GM19240 (cell line): ENCODE measurements around the gene DCTN5.
"Not testable (repeated sequence)": the region's sequence is repeated elsewhere in the genome, so short reads cannot be mapped to it uniquely, and the experiment has no call there.

Experiments
- DNase-seq: peaks from one replicate; pipeline ENCODE4 v3.0.0; 2011; ENCODE audit warnings: low spot score; ENCODE audit not compliant: insufficient read length

The DCTN5 gene

DNA sequence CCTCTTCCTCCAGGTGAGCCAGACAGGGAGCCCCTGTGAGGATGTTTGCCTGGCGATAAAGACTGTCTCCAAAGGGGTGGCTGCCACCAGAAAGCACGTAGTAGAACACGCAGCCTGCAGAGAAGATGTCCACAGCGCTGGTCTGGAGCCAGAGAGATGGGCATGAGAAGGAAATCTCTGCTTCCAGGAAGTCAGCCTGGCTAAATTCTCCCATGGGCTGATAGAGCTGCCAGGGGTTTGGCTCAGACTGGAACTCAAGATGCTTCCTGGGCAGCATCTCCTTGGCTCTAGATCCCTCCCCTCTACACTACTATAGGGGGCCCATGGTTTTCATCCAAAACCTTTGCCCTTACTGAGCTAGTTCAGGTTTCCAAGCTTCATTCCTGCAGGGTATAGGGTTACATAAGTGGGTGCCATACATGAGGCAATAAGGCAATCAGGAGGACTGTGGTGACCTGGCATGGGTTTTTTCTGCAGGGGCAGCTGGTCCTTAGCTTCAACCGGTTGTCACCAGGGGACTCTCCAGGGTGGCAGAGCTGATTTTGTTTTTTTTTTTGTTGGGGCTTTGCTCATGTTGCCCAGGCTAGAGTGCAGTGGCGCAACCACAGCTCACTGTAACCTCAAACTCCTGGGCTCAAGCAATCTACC is 51.0 kb downstream of the DCTN5 start:
- no peak for DNase-seq

DNA sequence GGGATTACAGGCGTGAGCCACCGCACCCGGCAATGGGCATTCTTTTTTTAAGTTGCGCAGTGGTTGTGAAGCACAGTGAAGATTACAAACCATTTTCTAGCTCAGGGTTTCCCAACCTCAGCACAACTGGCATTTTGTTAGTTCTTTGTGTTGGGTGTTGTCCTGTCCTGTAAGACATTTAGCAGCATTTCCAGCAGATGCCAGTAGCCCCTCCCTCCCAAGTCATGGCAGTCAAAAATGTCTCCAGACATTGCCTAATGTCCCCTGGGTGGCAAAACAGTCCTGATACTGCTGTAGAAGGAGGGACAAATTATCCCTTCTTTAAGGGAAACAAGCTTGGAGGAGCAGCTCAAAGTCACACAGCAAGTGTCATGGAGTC is 53.0 kb downstream of the DCTN5 start:
- no peak for DNase-seq

DNA sequence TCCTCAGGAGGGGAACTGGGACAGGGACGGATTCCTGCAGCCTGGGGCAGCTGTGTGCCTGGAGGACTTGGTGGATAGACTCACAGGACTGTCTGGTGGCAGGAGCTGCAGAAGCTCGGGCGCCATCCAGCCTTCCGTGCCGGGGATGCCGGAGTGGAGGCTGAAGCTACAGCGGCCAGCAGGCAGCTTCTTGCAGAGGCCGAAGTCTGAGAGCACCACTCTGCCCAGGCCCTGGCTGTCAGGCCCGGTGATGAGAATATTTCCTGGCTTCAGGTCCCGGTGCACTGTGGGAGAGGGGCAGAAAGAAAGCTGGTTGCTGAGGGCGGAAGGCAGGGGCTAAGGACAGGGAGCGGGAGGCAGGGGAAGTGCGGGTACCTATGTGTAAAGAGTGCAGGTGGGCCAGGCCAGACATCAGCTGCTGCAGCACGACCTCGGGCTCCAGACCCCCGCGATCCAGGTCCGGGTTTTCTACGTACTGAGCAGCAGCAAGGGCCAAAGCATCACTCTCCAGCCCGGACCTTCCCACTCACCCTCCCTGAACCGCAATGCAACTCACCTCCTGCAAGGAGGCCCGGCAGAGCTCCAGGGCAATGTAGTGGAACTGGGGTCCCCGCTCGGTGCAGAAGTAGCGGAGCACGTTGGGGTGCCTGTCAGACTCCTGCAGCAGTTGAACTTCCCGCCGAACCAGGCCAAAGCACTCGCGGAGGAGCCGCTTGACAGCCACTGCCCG is 53.5 kb downstream of the DCTN5 start:
- no peak for DNase-seq

DNA sequence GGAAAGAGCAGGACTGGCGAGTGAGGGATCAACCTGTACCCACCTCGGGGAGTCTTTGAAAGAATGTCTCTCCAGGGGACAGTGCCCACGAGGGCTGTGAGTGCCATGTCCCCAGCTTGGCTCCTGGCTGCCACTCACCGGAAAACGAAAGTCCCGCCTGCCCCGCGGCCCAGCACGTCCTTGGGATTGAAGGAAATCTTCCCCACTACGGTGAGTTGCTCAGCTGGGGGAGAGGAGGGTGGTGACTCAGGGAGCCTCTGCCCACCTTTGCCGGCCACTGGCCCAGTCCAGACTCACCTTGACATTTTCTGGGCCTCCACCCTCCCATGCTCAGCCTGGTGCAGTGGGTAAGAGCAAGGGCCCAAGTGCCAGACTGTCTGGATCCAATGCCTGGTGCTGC is 54.5 kb downstream of the DCTN5 start:
- no peak for DNase-seq

DNA sequence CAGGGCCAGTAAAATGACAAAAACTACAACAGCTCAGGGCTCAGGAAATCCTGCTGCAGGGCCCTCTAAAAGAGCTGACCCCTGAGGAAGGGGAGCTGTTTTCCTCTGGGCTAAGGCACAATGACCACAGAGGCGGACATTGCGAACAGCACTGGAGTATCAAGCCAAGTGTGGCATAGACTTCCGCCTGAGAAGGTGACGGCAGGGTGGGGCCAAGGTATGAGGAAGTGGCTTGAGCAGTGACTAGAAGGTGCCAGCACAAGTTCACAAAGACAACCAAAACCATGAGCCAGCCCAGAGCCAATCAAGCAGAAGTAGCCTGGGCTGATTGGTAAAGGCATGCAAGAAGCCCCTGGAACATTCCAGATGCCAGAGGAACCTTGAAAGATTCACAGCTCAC is 57.8 kb downstream of the DCTN5 start:
- DNase-seq, result no peak

DNA sequence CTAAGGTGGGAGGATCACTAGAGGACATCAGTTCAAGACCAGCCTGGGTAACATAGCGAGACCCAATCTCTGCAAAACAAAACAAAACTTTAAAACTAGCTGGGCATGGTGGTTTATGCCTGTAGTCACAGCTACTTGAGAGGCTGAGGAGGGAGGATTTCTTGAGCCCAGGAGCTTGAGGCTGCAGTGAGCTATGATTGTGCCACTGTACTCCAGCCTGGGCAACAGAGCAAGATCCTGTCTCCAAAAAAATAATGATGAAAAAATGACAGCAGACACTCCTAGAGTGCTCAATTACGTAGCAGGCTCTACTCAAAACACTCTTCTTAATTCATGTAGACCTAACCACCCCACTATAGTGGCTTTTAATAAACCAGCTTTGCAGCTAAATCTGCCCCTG is 58.8 kb downstream of the DCTN5 start:
- no peak for DNase-seq

DNA sequence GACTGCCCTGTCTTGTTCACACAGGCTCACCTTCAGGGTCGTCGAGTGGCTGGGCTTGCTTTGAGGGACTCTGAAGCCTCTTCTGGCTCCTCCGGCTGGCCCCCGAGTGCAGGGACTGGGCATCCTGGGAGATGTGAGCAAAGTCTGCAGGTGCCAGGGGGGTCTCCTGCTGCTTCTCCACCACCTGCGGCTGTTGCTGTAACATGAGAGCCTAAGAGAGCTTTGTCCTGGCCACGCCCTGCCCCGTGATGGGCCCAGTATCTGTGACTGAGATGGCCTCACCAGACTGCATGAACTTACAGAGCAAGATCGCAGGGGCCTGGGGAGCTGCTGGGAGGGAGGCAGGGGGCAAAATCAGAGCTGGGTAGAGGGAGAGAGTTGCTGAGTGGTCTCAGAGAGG is 59.2 kb downstream of the DCTN5 start:
- no peak for DNase-seq

DNA sequence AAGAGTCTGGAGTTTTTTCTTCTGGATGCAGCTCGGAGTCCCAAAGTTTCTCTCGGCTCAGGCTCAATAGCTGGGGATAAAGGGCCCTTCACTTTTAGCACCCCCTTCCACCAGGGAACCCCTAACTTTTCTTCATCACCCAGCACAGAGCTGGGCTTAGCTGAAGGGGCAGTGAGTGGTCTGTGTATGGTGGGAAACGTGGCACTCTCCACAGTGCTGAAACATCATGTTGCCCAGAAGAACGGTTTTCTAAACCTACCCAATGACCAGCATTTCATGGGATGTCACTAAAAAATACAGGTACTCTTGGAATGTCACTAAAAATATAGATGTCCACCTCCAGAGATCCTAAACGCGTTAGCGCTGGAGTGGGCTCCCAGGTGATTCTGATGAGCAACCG is 59.8 kb downstream of the DCTN5 start:
- no peak for DNase-seq

DNA sequence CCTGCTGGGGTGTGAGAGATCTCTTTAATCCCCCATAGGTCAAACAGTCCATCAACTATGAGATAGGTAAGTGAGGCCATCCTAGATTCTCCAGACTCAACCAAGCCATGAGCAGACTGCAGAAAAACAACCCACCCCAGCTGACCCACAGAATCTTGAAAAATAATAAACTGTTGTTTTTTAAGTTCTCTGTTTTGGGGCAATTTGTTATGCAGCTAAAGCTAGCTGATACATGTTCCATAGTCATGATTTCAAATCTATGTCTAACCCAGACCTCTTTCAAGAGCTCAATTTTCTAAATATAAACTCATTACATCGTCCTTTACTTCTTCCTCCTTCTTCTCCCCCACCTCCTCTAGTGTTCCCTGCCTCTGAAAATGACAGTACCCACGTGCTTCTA is 61.7 kb downstream of the DCTN5 start:
- DNase-seq, result no peak

DNA sequence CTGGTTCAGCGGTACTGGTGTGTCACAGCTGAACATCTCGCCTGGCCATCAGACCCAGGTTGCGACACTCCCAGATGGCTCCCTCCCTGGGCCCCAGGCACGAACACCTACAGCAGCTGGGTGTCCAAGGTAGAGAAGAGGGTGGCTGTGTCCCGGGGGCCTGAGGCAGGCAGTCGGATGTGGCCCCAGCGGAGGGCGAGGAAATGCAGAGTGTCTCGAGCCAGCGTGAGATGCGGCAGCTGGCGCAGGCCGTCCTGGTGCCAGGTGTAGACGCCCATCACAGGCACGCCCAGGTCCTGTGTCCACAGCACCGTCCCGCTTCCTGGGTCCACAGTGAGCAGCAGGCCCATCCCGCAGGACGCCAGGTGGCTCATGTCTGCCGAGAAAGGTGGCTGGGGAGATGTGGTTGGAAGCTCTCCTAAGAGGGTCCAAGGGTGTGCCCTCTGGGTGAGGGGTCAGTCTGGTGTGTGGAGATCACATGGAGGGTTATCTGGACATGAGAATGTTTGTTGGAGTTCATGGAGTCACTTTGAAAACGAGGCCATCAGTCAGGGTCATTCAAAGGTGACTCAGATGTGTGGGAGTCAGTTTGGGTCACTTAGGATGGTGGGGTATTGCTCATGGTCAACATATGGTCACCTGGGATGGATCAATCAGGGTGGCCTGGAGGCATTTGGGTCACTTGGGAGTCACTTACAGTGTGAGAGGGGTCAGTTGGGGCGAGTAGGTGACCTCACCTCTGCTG is 63.7 kb downstream of the DCTN5 start:
- no peak for DNase-seq

DNA sequence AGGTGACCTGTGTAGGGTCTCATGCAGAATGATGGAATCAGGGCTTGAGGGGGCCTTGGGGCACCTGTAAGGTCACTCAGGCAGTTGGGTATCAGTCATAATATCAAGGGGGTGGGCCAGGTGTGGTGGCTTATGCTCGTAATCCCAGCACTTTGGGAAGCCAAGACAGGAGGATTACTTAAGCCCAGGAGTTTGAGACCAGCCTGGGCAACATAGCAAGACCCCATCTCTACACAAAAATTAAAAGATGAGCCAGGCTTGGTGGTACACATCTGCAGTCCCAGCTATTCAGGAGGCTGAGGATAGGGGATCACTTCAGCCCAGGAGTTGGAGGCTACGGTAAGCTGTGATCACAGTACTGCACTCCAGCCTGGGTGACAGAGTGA is 64.2 kb downstream of the DCTN5 start:
- DNase-seq, result no peak

DNA sequence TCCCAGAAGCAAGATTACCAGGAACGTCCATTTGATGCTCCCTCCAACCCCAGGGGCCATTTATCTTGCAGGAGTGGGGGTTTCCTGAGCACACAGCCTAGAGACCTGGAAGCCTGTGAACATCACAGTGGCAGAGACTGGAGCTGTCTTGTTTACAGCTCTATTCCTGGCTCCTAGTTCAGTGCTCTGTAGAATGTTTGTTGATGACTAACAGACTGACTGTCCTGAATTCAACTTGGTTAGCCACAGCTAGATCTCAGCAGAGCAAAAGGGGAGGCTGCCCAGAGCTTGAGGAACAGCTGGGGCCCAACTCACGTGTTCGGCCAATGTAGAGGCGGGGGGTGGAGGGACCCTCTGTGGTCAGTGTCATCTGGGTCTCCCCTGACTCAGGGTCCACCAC is 65.2 kb downstream of the DCTN5 start:
- DNase-seq, result no peak

DNA sequence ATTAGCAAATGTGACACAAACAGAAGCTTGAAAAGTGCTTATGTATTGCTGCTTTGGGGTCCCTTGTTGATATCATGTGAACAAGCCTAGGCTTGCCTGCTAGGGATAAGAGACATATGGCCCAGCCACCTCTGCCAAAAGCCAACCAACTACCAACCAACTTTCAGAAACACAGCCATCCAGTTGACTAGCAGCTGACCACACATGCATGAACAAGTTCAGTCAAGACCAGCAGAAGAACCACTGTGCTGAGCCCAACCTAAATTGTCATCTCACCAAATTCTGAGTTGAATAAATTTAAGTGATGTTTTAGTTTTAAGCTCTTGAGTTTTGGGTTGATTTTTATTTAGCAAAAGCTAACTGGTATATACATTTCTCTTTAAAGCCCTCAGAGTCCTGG is 68.3 kb downstream of the DCTN5 start:
- DNase-seq, result no peak

DNA sequence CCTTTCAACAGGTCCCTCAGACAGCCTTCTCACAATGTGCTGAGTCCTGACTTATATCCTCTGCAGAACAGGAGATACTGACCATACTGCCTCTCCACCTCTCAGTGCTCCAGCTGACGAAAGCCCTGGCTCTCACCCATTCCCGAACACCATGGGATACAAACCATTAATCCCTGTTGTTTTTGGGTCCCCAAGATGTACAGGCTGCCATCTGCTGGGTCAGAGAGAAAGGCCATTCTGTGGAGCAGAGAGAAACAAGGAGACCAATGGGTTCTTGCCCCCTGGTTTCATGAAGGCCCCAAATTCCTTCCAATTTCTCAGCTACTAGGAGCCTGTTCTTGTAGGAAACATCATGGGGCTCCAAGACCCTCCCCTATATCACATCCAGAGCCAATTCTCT is 68.7 kb downstream of the DCTN5 start:
- no peak for DNase-seq

DNA sequence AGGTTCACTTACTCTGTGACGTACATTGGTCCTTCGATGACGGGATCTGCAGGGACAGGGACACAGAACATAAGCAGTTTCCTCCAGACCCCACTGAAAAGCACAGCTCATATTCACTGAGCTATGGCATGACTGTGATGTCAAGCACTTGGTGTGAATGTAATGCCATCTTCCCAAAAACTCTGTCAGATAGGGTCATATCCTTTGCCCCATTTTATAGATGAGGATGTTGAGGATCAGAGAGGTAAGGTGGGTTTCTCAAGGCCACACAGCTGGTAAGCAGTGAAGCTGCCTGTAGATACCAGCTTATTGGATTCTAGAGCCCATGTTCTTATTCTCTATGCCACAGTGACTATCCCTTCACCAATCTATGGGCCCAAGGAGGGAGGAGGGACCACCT is 69.2 kb downstream of the DCTN5 start:
- no peak for DNase-seq

DNA sequence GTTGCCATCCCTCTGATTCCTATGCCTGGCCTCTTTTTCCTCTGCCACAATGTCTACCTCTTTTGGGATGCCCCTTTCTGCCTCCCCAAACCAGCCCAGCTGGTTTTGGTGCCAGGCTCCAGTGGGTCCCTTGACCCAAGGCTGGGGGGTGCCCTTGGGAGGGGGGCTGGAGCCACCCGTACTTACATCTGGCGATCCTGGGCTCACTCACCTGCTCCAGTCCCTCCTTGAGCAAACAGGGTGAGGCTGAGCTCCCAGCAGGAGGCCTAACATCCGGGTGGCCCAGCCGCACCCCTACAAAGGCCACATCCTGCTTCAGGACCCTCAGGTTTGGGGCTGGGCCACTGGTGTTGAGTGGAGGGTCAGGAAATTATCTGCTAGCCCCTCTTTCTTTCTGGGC is 70.5 kb downstream of the DCTN5 start:
- DNase-seq, result no peak

DNA sequence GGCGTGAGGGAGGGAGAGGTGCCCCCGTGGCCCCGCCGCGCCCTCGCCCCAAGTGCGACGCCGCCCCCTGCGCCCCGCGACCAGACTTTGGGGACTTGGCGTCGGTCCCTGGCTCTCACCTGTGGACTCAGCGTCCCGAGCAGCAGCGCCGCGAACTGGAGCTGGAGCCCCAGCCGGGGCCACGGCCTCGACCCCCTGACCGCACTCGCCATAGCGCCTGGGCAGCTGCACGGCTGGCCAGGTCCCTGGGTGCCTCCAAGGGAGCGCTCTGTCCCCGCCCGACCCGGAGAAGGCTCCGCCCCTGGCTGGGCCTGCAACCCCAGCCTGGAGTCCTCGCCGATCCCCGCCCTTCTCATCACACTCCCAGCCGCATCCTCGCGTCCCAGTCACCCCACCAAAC is 71.7 kb downstream of the DCTN5 start, which contains the start of gene ERN2:
TSS of gene ERN2 (minus strand) at position 247 of the 400 bp plus-strand sequence. CDS start at position 212, 35 bp downstream.
- DNase-seq, result no peak

DNA sequence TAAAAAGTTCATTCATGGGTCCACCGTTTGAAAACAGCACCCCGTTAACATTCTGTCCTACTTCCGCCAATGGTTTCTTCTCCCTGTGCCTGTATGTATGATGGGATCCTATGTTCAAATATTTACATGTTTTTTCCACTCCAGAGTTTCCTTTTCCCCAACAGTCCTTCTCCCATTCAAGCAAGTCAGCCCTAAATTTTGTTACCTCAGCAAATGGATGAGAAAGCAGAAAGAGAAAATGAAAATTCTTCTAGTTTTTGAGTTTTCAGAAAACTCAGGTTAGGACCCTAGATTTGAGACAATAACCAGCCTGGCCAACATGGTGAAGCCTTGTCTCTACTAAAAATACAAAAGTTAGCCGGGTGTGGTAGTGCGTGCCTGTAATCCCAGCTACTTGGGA is 75.2 kb downstream of the DCTN5 start:
- DNase-seq, result no peak

DNA sequence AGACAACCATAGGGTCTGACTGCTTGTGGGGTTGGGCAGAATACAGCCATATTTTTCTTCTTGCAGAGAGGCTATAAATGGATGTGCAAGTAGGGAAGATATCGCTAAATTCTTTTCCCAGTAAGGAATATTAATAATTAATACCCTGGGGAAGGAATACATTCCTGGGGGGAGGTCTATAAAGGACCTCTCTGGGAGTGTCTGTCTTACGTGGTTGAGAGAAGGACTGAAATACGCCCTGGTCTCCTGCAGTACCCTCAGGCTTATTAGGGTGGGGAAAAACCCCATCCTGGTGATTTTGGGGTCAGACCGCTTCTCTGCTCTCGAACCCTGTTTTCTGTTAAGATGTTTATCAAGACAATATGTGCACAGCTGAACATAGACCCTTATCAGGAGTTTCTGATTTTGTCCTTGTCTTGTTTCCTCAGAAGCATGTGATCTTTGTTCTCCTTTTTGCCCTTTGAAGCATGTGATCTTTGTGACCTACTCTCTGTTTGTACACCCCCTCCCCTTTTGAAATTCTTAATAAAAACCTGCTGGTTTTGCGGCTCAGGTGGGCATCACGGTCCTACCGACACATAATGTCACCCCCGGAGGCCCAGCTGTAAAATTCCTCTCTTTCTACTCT is 81.5 kb downstream of the DCTN5 start:
- not testable (repeated sequence) for DNase-seq

DNA sequence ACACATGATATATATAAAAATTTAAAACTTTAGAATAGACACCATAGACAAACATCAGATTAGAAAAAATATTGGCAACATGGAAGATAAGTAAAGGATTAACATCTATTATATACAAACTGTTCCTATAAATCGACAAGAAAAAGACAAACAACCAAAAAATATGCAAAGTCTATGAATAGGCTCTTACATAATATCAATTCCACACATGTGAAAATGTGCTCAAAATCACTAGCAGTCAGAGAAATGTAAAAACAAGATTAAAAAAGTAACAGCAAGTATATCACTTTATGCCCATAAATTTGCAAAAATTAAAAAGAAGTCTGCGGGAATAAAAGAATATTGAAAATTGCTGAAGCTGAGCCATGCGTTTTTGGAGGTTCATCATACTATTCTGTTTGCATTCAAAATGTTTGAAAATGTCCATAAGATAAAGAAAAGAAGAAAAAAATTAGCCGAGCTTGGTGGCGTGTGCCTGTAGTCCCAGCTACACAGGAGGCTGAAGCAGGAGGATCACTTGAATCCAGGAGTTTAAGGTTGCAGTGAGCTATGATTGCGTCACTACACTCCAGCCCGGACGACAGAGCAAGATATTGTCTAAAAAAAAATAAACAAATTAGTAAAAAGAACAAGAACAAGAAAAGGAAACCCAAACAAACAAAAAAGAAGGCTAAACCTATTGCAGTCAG is 83.0 kb downstream of the DCTN5 start:
- no peak for DNase-seq

DNA sequence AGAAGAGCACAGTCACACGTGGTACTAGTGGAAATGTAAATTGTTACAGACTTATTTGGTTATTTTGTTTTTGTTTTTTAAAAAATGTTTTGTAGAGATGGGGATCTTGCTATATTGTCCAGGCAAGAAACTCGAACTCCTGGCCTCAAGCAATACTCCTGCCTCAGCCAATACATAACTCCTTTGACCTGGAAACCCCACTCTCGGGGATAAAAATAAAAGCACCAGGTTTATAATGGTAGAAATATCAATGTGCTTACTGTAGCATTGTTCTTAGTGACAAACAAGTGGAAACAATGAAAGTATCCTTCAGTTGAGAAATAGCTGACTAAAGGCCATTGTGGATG is 83.5 kb downstream of the DCTN5 start:
- no peak for DNase-seq

DNA sequence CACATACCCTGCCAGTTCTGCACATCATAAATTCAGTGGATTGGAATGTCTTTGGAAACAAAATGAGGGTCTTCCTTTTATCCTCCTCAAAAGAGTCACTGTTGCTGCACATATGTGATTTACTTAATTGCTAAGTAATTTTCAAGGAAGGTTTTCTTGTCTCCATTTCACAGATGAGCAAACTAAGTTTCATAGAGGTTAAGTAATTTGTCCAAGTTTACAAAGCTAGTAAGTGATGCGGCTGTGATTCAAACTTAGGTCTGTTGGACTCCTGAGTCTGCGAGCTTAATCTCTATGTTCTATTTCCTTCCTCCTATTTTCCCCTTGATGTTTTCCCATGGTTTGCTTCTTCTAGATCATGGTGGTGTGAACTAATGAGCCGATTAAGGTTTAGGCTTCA is 85.4 kb downstream of the DCTN5 start:
- DNase-seq, result no peak
